IMR-90 (cell line): ENCODE measurements around the gene GLYATL1. TPM values are rescaled to one million over a fixed set of nuclear protein-coding genes. Genes with fewer than 3 reads are reported as not detected.
A peak's percentile ranks its signal among the peaks of the same experiment; 100 is the strongest.

ENCODE experiments used
- ATAC-seq: fragments of 200-7000 bp; cut with Tn5 transposase; 2 replicates; pipeline ENCODE4 v1.9.1; 2020; ENCODE audit warnings: low read depth, mild to moderate bottlenecking, moderate library complexity
- BruUV-seq: library from RNA; stranded (reverse); fragments of 400-500 nt; replicated peaks from 2 replicates; lab custom pipeline; 2021; lab: Mats Ljungman, UMichigan
- CTCF ChIA-PET: fragments of 300-600 bp; formaldehyde crosslinking; extraction: SDS; loops from one replicate; lab custom pipeline; 2021; ENCODE audit warnings: antibody characterized with exemption; lab: Yijun Ruan, JAX
- POLR2A ChIA-PET: fragments of 300-600 bp; sonication (Branson Sonifier 250); formaldehyde crosslinking; loops from one replicate; lab custom pipeline; 2022; ENCODE audit warnings: antibody characterized with exemption; ENCODE audit not compliant: unreplicated experiment; lab: Charles Lee
- DNase-seq: peaks from one replicate; pipeline ENCODE4 v3.0.0; 2013
- H2AFZ ChIP-seq: replicated peaks from 2 replicates; pipeline ENCODE3; 2013; ENCODE audit warnings: low read length, mild to moderate bottlenecking; ENCODE audit not compliant: poor library complexity
- H2AK5ac ChIP-seq: 2 replicates; pipeline ENCODE4 v1.6.1; 2013; ENCODE audit warnings: low read depth, low read length, inconsistent platforms
- H2AK9ac ChIP-seq: replicated peaks from 2 replicates; pipeline ENCODE3; 2013; ENCODE audit warnings: mild to moderate bottlenecking, low read depth, low read length, moderate library complexity; ENCODE audit not compliant: poor library complexity
- H2BK120ac ChIP-seq: 2 replicates; pipeline ENCODE4 v1.6.1; 2013; ENCODE audit warnings: low read depth, low read length, inconsistent platforms
- H2BK15ac ChIP-seq: 3 replicates; pipeline ENCODE4 v1.6.1; 2013; ENCODE audit warnings: low read depth, low read length, inconsistent platforms
- H2BK20ac ChIP-seq: 2 replicates; pipeline ENCODE4 v1.6.1; 2013; ENCODE audit warnings: low read depth, mild to moderate bottlenecking, inconsistent platforms, low read length, moderate library complexity
- H2BK5ac ChIP-seq: 2 replicates; pipeline ENCODE4 v1.6.1; 2013; ENCODE audit warnings: mild to moderate bottlenecking, low read depth, low read length, inconsistent platforms; ENCODE audit not compliant: poor library complexity, severe bottlenecking
- H3K14ac ChIP-seq: replicated peaks from 2 replicates; pipeline ENCODE4 v1.6.1; 2013; ENCODE audit warnings: low read depth, low read length, inconsistent platforms
- H3K18ac ChIP-seq: 2 replicates; pipeline ENCODE4 v1.6.1; 2013; ENCODE audit warnings: low read depth, low read length, control low read depth
- H3K23ac ChIP-seq: 2 replicates; pipeline ENCODE4 v1.6.1; 2013; ENCODE audit warnings: low read depth, low read length, inconsistent platforms
- H3K27ac ChIP-seq: 2 replicates; pipeline ENCODE4 v1.5.1; 2013; ENCODE audit warnings: mild to moderate bottlenecking, control low read depth, low read length; ENCODE audit not compliant: insufficient read depth
- H3K27me3 ChIP-seq: 2 replicates; pipeline ENCODE4 v1.6.1; 2013; ENCODE audit warnings: low read length; ENCODE audit not compliant: control insufficient read depth, insufficient read depth
- H3K36me3 ChIP-seq: 2 replicates; pipeline ENCODE4 v1.6.1; 2013; ENCODE audit warnings: low read length, mixed read lengths; ENCODE audit not compliant: control insufficient read depth, insufficient read depth
- H3K4ac ChIP-seq: 2 replicates; pipeline ENCODE4 v1.6.1; 2013; ENCODE audit warnings: low read depth, low read length, inconsistent platforms
- H3K4me1 ChIP-seq: 2 replicates; pipeline ENCODE4 v1.6.1; 2013; ENCODE audit warnings: low read length, mixed read lengths; ENCODE audit not compliant: control insufficient read depth, insufficient read depth
- H3K4me2 ChIP-seq: 2 replicates; pipeline ENCODE4 v1.6.1; 2013; ENCODE audit warnings: low read depth, mild to moderate bottlenecking, control low read depth, low read length, moderate library complexity
- H3K4me3 ChIP-seq: 2 replicates; pipeline ENCODE4 v1.5.1; 2013; ENCODE audit warnings: low read depth, mild to moderate bottlenecking, control low read depth, low read length, moderate library complexity; ENCODE audit not compliant: insufficient read depth
- H3K56ac ChIP-seq: 2 replicates; pipeline ENCODE4 v1.6.1; 2013; ENCODE audit warnings: low read length, inconsistent platforms; ENCODE audit not compliant: insufficient read depth; ENCODE audit errors: extremely low read depth
- H3K79me1 ChIP-seq, 2 experiments: 2 replicates each; pipeline ENCODE4 v1.6.1; 2013; ENCODE audit warnings: low read length in 2 of 2, inconsistent platforms in 1 of 2, low read depth in 1 of 2
- H3K9ac ChIP-seq: 2 replicates; pipeline ENCODE4 v1.6.1; 2013; ENCODE audit warnings: low read depth, low read length, control low read depth
- H3K9me1 ChIP-seq: 2 replicates; pipeline ENCODE4 v1.6.1; 2013; ENCODE audit warnings: low read length, inconsistent platforms; ENCODE audit not compliant: insufficient read depth
- H3K9me3 ChIP-seq: 2 replicates; pipeline ENCODE4 v1.6.1; 2013; ENCODE audit warnings: low read length; ENCODE audit not compliant: control insufficient read depth, insufficient read depth
- H4K20me1 ChIP-seq: 2 replicates; pipeline ENCODE4 v1.6.1; 2013; ENCODE audit warnings: low read length, inconsistent platforms; ENCODE audit not compliant: insufficient read depth
- H4K5ac ChIP-seq: 2 replicates; pipeline ENCODE4 v1.6.1; 2013; ENCODE audit warnings: mild to moderate bottlenecking, low read depth, low read length, control low read depth
- H4K8ac ChIP-seq, 2 experiments: 2 replicates each; pipeline ENCODE4 v1.6.1; 2013; ENCODE audit warnings: low read depth in 2 of 2, low read length in 2 of 2, control low read depth in 1 of 2, inconsistent platforms in 1 of 2
- H4K91ac ChIP-seq: 2 replicates; pipeline ENCODE4 v1.6.1; 2013; ENCODE audit warnings: low read depth, low read length, inconsistent platforms; ENCODE audit not compliant: insufficient read depth
- BHLHE40 ChIP-seq: fragments of 150-350 bp; IDR thresholded peaks from 2 replicates; pipeline ENCODE4 v1.6.1; 2016; ENCODE audit warnings: mild to moderate bottlenecking, low read depth, low read length
- ELK1 ChIP-seq: fragments of 150-350 bp; IDR thresholded peaks from 2 replicates; pipeline ENCODE4 v1.6.1; 2016; ENCODE audit warnings: low read depth, mild to moderate bottlenecking, low read length, moderate library complexity, borderline replicate concordance
- FOS ChIP-seq: fragments of 150-350 bp; IDR thresholded peaks from 2 replicates; pipeline ENCODE4 v1.6.1; 2016; ENCODE audit warnings: low read depth, low read length
- MXI1 ChIP-seq: IDR thresholded peaks from 2 replicates; pipeline ENCODE4 v1.6.1; 2012; ENCODE audit warnings: low read depth, mild to moderate bottlenecking, low read length, moderate library complexity, borderline replicate concordance
- POLR2A ChIP-seq: IDR thresholded peaks from 2 replicates; pipeline ENCODE4 v1.6.1; 2012; ENCODE audit warnings: mild to moderate bottlenecking, low read depth, low read length
- RFX5 ChIP-seq: IDR thresholded peaks from 2 replicates; pipeline ENCODE4 v1.8.0; 2012; ENCODE audit warnings: low read depth, mild to moderate bottlenecking, low read length, moderate library complexity
- USF2 ChIP-seq: fragments of 150-350 bp; IDR thresholded peaks from 2 replicates; pipeline ENCODE4 v1.6.1; 2017; ENCODE audit warnings: mild to moderate bottlenecking, antibody characterized with exemption, low read length, low read depth
- WGBS, 2 experiments: methylation state at CpG; one replicate each; pipeline versions ENCODE4 v1.1.5 to v1.1.7; 2013; ENCODE audit warnings: missing lambda C conversion rate in 2 of 2; ENCODE audit not compliant: insufficient read length in 1 of 2; ENCODE audit errors: extremely low coverage in 2 of 2; 5-methylcytosine and 5-hydroxymethylcytosine counted together
- dilution Hi-C: fragments of 300-500 bp; cut with HindIII; formaldehyde crosslinking; loops from one replicate; pipeline ENCODE4 v1.14.3; 2018; ENCODE audit warnings: low sequenced_read_pairs; ENCODE audit not compliant: unreplicated experiment
- in situ Hi-C: fragments of 300-500 bp; cut with MboI; formaldehyde crosslinking; loops from 3 replicates; pipeline ENCODE4 v1.14.3; 2019; ENCODE audit warnings: low sequenced_read_pairs, inconsistent platforms, mixed read lengths
- intact Hi-C: fragments of 100-400 bp; cut with micrococcal nuclease; formaldehyde crosslinking; loops from 2 replicates; pipeline ENCODE4 v1.10.0; 2022
- polyA plus RNA-seq, 3 experiments: library from polyadenylated mRNA; depleted of rRNA; stranded (reverse); fragments of >200 nt; gene quantifications; 2 replicates each; pipeline ENCODE4 v1.2.3, GENCODE V29; 2012; ENCODE audit warnings: low replicate concordance in 1 of 3
- total RNA-seq: library from RNA; depleted of rRNA; stranded (reverse); fragments of >200 nt; gene quantifications from 2 replicates; pipeline ENCODE4 v1.2.3, GENCODE V29; 2012

Gene GLYATL1
- total and polyA plus RNA-seq, 2 of the 4 experiments (the other 2 are of a cell fraction) = 0.54 to 0.58 TPM

GRCh38 chr11:58926251-58926650 lies 13.0 kb upstream of the GLYATL1 start:
- no peak overlapping the region for H2AK5ac ChIP-seq
- dilution Hi-C loops (no loop called here), intact Hi-C loops (loop anchor here (2.0 kb wide), 1 partner anchor 21 kb away; no protein-coding TSS in a partner anchor), in situ Hi-C loops (no loop called here)
- H3K4me1 ChIP-seq = peaks cover 3% of the 10 kb centered on the region; the same call in 1 of the 2 replicates
- no peaks in the 10 kb centered on the region; the same call in 1 of the 2 replicates for H3K27me3 ChIP-seq
- H2BK20ac ChIP-seq = no peak overlapping the region
- no peak overlapping the region for H3K18ac ChIP-seq
- 100% methylated on average over 1 of the region's 5 CpGs; no CpG with 5 or more reads in 1 of the 2 experiments for WGBS, 2 experiments
- DNase-seq (peak; percentile 72), ATAC-seq (peak; percentile 36)
- ChIA-PET POLR2A (no interaction called here), CTCF (interaction anchor here (2.0 kb wide), 1 partner anchor 10 kb away, joined by 6 read pairs; no protein-coding TSS in a partner anchor)
- peak overlapping the region; percentile 28 for H2BK5ac ChIP-seq
- H3K36me3 ChIP-seq = no peaks in the 10 kb centered on the region
- H3K23ac ChIP-seq = no peak overlapping the region
- no peak overlapping the region for H2BK15ac ChIP-seq
- no peak overlapping the region for H2AK9ac ChIP-seq
- no peak overlapping the region for H3K4me2 ChIP-seq
- H4K5ac ChIP-seq = no peak overlapping the region
- H2BK120ac ChIP-seq = peak overlapping the region; percentile 8; the same call in 1 of the 2 replicates
- H3K4me3 ChIP-seq = no peak overlapping the region
- no peak overlapping the region for H3K56ac ChIP-seq
- no peak overlapping the region for H3K4ac ChIP-seq
- H3K9me1 ChIP-seq = no peaks in the 10 kb centered on the region; the same call in 1 of the 2 replicates
- no peak overlapping the region for H4K91ac ChIP-seq
- no peak overlapping the region for H3K9ac ChIP-seq
- no peak overlapping the region for H3K14ac ChIP-seq
- BruUV-seq = no TSS peak
- no peak overlapping the region for H2AFZ ChIP-seq
- TF ChIP-seq ELK1 = no peak
- TF ChIP-seq USF2 = no peak
- TF ChIP-seq POLR2A = no peak
- TF ChIP-seq RFX5 = no peak
- TF ChIP-seq MXI1 = no peak
- no peak for TF ChIP-seq BHLHE40
- no peak for TF ChIP-seq FOS
- 0 out of 4 replicates have a peak overlapping the region, but pooled peaks of 1 of the 2 experiments have one; percentile 9 for H4K8ac ChIP-seq
- no peaks in the 10 kb centered on the region for H3K9me3 ChIP-seq
- no peaks in the 10 kb centered on the region for H4K20me1 ChIP-seq
- H3K79me1 ChIP-seq = no peaks in the 10 kb centered on the region
- no peak overlapping the region for H3K27ac ChIP-seq
